B cell (primary cell): Measurements from ENCODE around the gene NPAT. TPM values are rescaled to one million over a fixed set of nuclear protein-coding genes. Genes with fewer than 3 reads are reported as not detected.

Source experiments
- ATAC-seq: fragments of 200-7000 bp; cut with Tn5 transposase; one replicate; pipeline ENCODE4 v1.10.0; 2021; ENCODE audit warnings: low read depth, mild to moderate bottlenecking, moderate number of reproducible peaks, moderate library complexity
- CTCF ChIA-PET: fragments of 350-600 bp; sonication (Branson Sonifier 250); formaldehyde crosslinking; loops from one replicate; lab custom pipeline; 2021; ENCODE audit warnings: antibody characterized with exemption, inconsistent platforms; lab: Charles Lee
- POLR2A ChIA-PET: fragments of 350-600 bp; sonication (Branson Sonifier 250); formaldehyde crosslinking; loops from one replicate; lab custom pipeline; 2021; ENCODE audit warnings: antibody characterized with exemption; lab: Charles Lee
- DNase-seq: peaks from one replicate; pipeline ENCODE4 v3.0.0; 2013
- H2AFZ ChIP-seq: 2 replicates; pipeline ENCODE4 v1.6.1; 2012; ENCODE audit warnings: mild to moderate bottlenecking, low read depth, low read length; ENCODE audit not compliant: insufficient read depth, poor library complexity, severe bottlenecking
- H3K27ac ChIP-seq, 2 donors: 1 replicate in 1 of 2; 2 replicates in 1 of 2; pipeline ENCODE4 v1.5.1; 2012 to 2013; ENCODE audit warnings: low read length in 2 of 2, mild to moderate bottlenecking in 2 of 2, moderate library complexity in 1 of 2
- H3K27me3 ChIP-seq, 4 experiments: fragments of 200-600 bp in 1 of 4; sonication (generic) in 1 of 4; replicated peaks in 1 of 4; 1 replicate in 2 of 4; 2 replicates in 2 of 4; pipeline versions ENCODE4 v1.6.1 to v1.7.0; 2013 to 2016; ENCODE audit warnings: low read length in 3 of 4, mild to moderate bottlenecking in 2 of 4, mixed read lengths in 1 of 4, moderate library complexity in 1 of 4; ENCODE audit not compliant: insufficient read depth in 4 of 4, control insufficient read depth in 3 of 4; ENCODE audit errors: control extremely low read depth in 1 of 4
- H3K36me3 ChIP-seq, 2 experiments: replicated peaks in 1 of 2; 1 replicate in 1 of 2; 2 replicates in 1 of 2; pipeline versions ENCODE4 v1.6.1 to v1.7.1; 2013; ENCODE audit warnings: low read length in 1 of 2; ENCODE audit not compliant: insufficient read depth in 2 of 2, control insufficient read depth in 1 of 2; ENCODE audit errors: control extremely low read depth in 1 of 2, extremely low read depth in 1 of 2
- H3K4me1 ChIP-seq, 2 donors: fragments of 200-600 bp in 1 of 2; sonication (generic) in 1 of 2; 1 replicate in 1 of 2; 2 replicates in 1 of 2; pipeline versions ENCODE4 v1.5.1 to v1.6.1; 2013 to 2017; ENCODE audit warnings: low read length in 2 of 2; ENCODE audit not compliant: control insufficient read depth in 2 of 2, insufficient read depth in 2 of 2
- H3K4me2 ChIP-seq: replicated peaks from 2 replicates; pipeline ENCODE3; 2012; ENCODE audit warnings: mild to moderate bottlenecking, low read depth, low read length; ENCODE audit not compliant: poor library complexity, severe bottlenecking
- H3K4me3 ChIP-seq, 5 experiments: fragments of 200-600 bp in 1 of 5; sonication (generic) in 1 of 5; 1 replicate in 3 of 5; 2 replicates in 2 of 5; pipeline versions ENCODE4 v1.5.1 to v1.7.0; 2011 to 2016; ENCODE audit warnings: low read length in 4 of 5, mild to moderate bottlenecking in 4 of 5, low read depth in 2 of 5, control low read depth in 1 of 5, moderate library complexity in 1 of 5; ENCODE audit not compliant: insufficient read depth in 1 of 5; ENCODE audit errors: control extremely low read depth in 1 of 5, extremely low read depth in 1 of 5
- H3K79me2 ChIP-seq: fragments of 200-600 bp; sonication (generic); one replicate; pipeline ENCODE4 v1.6.0; 2016; ENCODE audit warnings: low read length; ENCODE audit not compliant: control insufficient read depth, insufficient read depth
- H3K9ac ChIP-seq: fragments of 200-600 bp; sonication (generic); 2 replicates; pipeline ENCODE4 v1.6.1; 2017; ENCODE audit warnings: mild to moderate bottlenecking, low read length, moderate library complexity
- H3K9me3 ChIP-seq, 3 donors: one replicate each; pipeline versions ENCODE4 v1.6.1 to v1.7.1; 2013; ENCODE audit warnings: low read length in 2 of 3; ENCODE audit not compliant: control insufficient read depth in 2 of 3, insufficient read depth in 1 of 3; ENCODE audit errors: control extremely low read depth in 1 of 3
- H4K20me1 ChIP-seq: 2 replicates; pipeline ENCODE4 v1.6.0; 2012; ENCODE audit warnings: mild to moderate bottlenecking, low read length; ENCODE audit not compliant: insufficient read depth, control insufficient read depth, poor library complexity, severe bottlenecking
- H3K27ac Mint-ChIP-seq: one replicate; pipeline ENCODE4 v1.8.0; 2021; ENCODE audit warnings: mixed read lengths
- H3K27me3 Mint-ChIP-seq: one replicate; pipeline ENCODE4 v1.8.0; 2021; ENCODE audit warnings: mixed read lengths
- H3K4me1 Mint-ChIP-seq: one replicate; pipeline ENCODE4 v1.8.0; 2021; ENCODE audit warnings: mixed read lengths
- H3K4me3 Mint-ChIP-seq: one replicate; pipeline ENCODE4 v1.8.0; 2021; ENCODE audit warnings: mixed read lengths
- H3K9me3 Mint-ChIP-seq: one replicate; pipeline ENCODE4 v1.8.0; 2022; ENCODE audit warnings: mixed read lengths; ENCODE audit not compliant: insufficient read depth
- CTCF ChIP-seq: fragments of 200-600 bp; IDR thresholded peaks from one replicate; pipeline ENCODE4 v1.8.0; 2022; ENCODE audit warnings: antibody characterized with exemption, mild to moderate bottlenecking
- EZH2 ChIP-seq: IDR thresholded peaks from 2 replicates; pipeline ENCODE4 v1.6.1; 2012; ENCODE audit warnings: borderline replicate concordance, low read depth, mild to moderate bottlenecking, moderate library complexity, low read length; ENCODE audit not compliant: insufficient read depth, poor library complexity, severe bottlenecking
- WGBS: methylation state at CpG from one replicate; pipeline ENCODE4 v1.1.5; 2013; ENCODE audit warnings: missing lambda C conversion rate; ENCODE audit not compliant: insufficient coverage; 5-methylcytosine and 5-hydroxymethylcytosine counted together
- intact Hi-C: fragments of 100-400 bp; cut with micrococcal nuclease; formaldehyde crosslinking; loops from one replicate; pipeline ENCODE4 v1.10.0; 2022
- polyA plus RNA-seq: library from polyadenylated mRNA; depleted of rRNA; stranded (reverse); fragments of >200 nt; gene quantifications from 2 replicates; pipeline ENCODE4 v1.2.3, GENCODE V29; 2012
- total RNA-seq, 2 donors: library from RNA; stranded (reverse); fragments of 120-200 nt in 1 of 2; gene quantifications; 1 replicate in 1 of 2; 2 replicates in 1 of 2; pipeline versions ENCODE4 v1.2.3 to v1.2.4, GENCODE V29; 2013 to 2022

Gene NPAT
- total and polyA plus RNA-seq, 2 donors (not counting 1 experiment from before 2014, with no cell fraction given) = 8.8 to 51.7 TPM

- Mint-ChIP-seq H3K27me3 (no peaks in the 10 kb centered on the region), H3K27ac (peak overlapping the region; percentile 88), H3K9me3 (no peaks in the 10 kb centered on the region), H3K4me3 (peak overlapping the region; percentile 24), H3K4me1 (peaks cover 12% of the 10 kb centered on the region)
- ATAC-seq (peak; percentile 99), DNase-seq (peak; percentile 76)
- Histone ChIP-seq H3K79me2 (no peaks in the 10 kb centered on the region), H3K9ac (no peak overlapping the region), H3K4me3 (no peak overlapping the region), H3K4me2 (peak overlapping the region; percentile 4), H3K4me1 (peaks cover 13 to 14% of the 10 kb centered on the region in 2 donors), H2AFZ (peak overlapping the region; percentile 55), H3K27ac (peak overlapping the region; percentile 46 to 59), H4K20me1 (no peaks in the 10 kb centered on the region), H3K36me3 (peaks cover 20 to 73% of the 10 kb centered on the region in 2 experiments), H3K27me3 (no peaks in the 10 kb centered on the region), H3K9me3 (no peaks in the 10 kb centered on the region)
- intact Hi-C loops = loop anchor here (1.0 to 10.0 kb wide), 6 partner anchors 39 to 504 kb away; partner anchors contain the start of genes ACAT1 and DDX10
- POLR2A ChIA-PET = no interaction called here
- TF ChIP-seq EZH2 (no peak), CTCF (no peak)
- WGBS = no CpG with 5 or more reads among the region's 5 CpGs
- CTCF ChIA-PET = no interaction called here
Observed at GRCh38 chr11:108160970-108161566, 61.4 kb downstream of the NPAT start.

- CTCF ChIA-PET = no interaction called here
- no peak overlapping the region for H3K4me3 Mint-ChIP-seq
- no peak overlapping the region for H3K27ac Mint-ChIP-seq
Observed at GRCh38 chr11:108154591-108154990, 67.8 kb downstream of the NPAT start.

More at GRCh38 chr11:108154591-108154990, 67.8 kb downstream of the NPAT start:
- no peaks in the 10 kb centered on the region for H3K9me3 ChIP-seq
- no peaks in the 10 kb centered on the region for H3K27me3 ChIP-seq
- Mint-ChIP-seq H3K4me1 (no peaks in the 10 kb centered on the region), H3K9me3 (no peaks in the 10 kb centered on the region), H3K27me3 (no peaks in the 10 kb centered on the region)
- TF ChIP-seq CTCF = no peak
- no peak for TF ChIP-seq EZH2
- no peak overlapping the region for H3K4me2 ChIP-seq
- ATAC-seq = no peak
- H3K27ac ChIP-seq = no peak overlapping the region
- H4K20me1 ChIP-seq = no peaks in the 10 kb centered on the region
- H2AFZ ChIP-seq = no peak overlapping the region
- intact Hi-C loops = no loop called here
- POLR2A ChIA-PET = no interaction called here
- H3K79me2 ChIP-seq = no peaks in the 10 kb centered on the region
- no peak overlapping the region for H3K4me3 ChIP-seq
- peaks cover 16 to 52% of the 10 kb centered on the region in 2 experiments for H3K36me3 ChIP-seq
- no peaks in the 10 kb centered on the region for H3K4me1 ChIP-seq
- WGBS = no CpG with 5 or more reads among the region's 2 CpGs
- no peak for DNase-seq
- H3K9ac ChIP-seq = no peak overlapping the region
